Left ventricle myocardium inferior (tissue), 1 donor: Measurements from ENCODE around the gene BCO1. TPM values are rescaled to one million over a fixed set of nuclear protein-coding genes. Genes with fewer than 3 reads are reported as not detected.
"Not testable (repeated sequence)": the region's sequence is repeated elsewhere in the genome, so short reads cannot be mapped to it uniquely, and the experiment has no call there.

ENCODE experiments used
- DNase-seq: peaks from one replicate; pipeline ENCODE4 v3.0.0-alpha.2; 2020
- H3K27ac ChIP-seq: fragments of 200-600 bp; replicated peaks from 2 replicates; pipeline ENCODE4 v1.8.0; 2021
- H3K27me3 ChIP-seq: fragments of 200-600 bp; 2 replicates; pipeline ENCODE4 v1.8.0; 2021; ENCODE audit warnings: low read depth
- H3K36me3 ChIP-seq: fragments of 200-600 bp; 2 replicates; pipeline ENCODE4 v1.8.0; 2021
- H3K4me1 ChIP-seq: fragments of 200-600 bp; 2 replicates; pipeline ENCODE4 v1.8.0; 2021
- H3K4me3 ChIP-seq: fragments of 200-600 bp; 2 replicates; pipeline ENCODE4 v1.8.0; 2021; ENCODE audit warnings: mild to moderate bottlenecking, moderate library complexity
- H3K9me3 ChIP-seq: fragments of 200-600 bp; replicated peaks from 2 replicates; pipeline ENCODE4 v1.8.0; 2021
- CTCF ChIP-seq: fragments of 200-600 bp; IDR thresholded peaks from 2 replicates; pipeline ENCODE4 v1.8.0; 2021; ENCODE audit warnings: antibody characterized with exemption, mild to moderate bottlenecking, borderline replicate concordance
- intact Hi-C: fragments of 100-400 bp; cut with micrococcal nuclease; formaldehyde crosslinking; loops from one replicate; pipeline ENCODE4 v1.11.0; 2022
- total RNA-seq: library from RNA; stranded (reverse); fragmentation: NEBNext Ultra II Directional; extraction: Animal tissue kit (Norgen Biotek cat#: 25700); gene quantifications from one replicate; pipeline ENCODE4 v1.2.1, GENCODE V29; 2021
- donor health status: DM: no; HTN: yes; CAD: no; lungs with severe emphysema.

BCO1 gene
- total RNA-seq, 1 donor from 2014 or later, result not detected

DNA sequence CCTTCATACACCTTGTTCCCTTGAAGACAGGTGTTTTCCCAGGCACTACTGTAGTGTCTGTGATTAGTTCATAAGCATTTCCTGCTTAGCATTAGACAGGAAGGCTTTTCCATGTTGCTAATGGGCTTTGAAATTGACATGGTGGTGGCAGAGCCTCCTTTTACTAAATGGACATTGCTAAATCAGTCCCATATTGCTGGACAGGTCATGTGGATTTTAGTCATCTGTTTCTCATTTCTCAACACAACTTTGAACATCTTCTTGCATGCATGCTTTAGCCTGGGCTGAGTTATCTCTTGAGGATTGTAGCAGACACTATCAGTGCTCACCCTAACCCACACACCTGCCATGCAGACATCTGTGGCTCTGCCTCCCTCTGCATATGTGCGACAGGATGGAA is 13.7 kb upstream of the BCO1 start:
- Histone ChIP-seq H3K4me3 (no peak overlapping the region), H3K9me3 (no peaks in the 10 kb centered on the region), H3K36me3 (no peaks in the 10 kb centered on the region), H3K27me3 (peaks cover 2% of the 10 kb centered on the region), H3K27ac (no peak overlapping the region), H3K4me1 (peaks cover 14% of the 10 kb centered on the region)
- no peak for TF ChIP-seq CTCF
- intact Hi-C loops, result no loop called here
- DNase-seq, result no peak

DNA sequence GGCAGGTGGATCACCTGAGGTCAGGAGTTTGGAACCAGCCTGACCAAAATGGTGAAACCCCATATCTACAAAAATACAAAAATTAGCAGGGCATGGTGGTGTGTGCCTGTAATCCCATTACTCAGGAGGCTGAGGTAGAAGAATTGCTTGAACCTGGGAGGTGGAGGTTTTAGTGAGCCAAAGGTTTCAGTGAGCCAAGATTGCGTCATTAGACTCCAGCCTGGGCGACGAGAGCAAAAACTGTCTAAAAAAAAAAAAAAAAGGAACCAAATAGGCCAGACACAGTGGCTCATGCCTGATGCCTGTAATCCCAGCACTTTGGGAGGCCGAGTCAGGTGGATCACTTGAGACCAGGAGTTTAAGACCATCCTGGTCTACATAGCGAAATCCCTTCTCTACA is 12.8 kb upstream of the BCO1 start:
- peaks cover 14% of the 10 kb centered on the region for H3K4me1 ChIP-seq
- H3K27ac ChIP-seq, H3K27me3 ChIP-seq, intact Hi-C loops, H3K4me3 ChIP-seq, H3K9me3 ChIP-seq, DNase-seq, H3K36me3 ChIP-seq: not testable (repeated sequence)

DNA sequence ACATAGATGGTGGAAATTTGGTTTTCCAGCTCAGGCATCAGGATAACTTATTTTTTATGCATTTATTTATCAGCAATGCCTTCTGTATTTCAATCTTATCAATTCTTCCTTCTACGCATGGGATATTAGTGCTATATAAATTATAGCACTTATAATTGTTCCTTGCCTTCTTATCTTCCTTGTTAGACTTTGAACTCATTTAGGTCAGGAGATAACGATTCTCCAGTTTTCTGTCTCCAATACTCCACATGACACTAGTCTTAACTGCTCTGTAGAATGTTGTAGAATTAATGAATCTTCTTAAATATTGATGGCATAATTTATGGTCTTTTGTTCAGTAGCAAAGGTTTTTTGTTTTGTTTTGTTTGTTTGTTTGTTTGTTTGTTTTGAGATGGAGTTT is 10.7 kb upstream of the BCO1 start:
- Histone ChIP-seq H3K36me3 (no peaks in the 10 kb centered on the region), H3K4me1 (peaks cover 9% of the 10 kb centered on the region), H3K27ac (no peak overlapping the region), H3K4me3 (no peak overlapping the region), H3K27me3 (no peaks in the 10 kb centered on the region), H3K9me3 (no peaks in the 10 kb centered on the region)
- no peak for DNase-seq
- TF ChIP-seq CTCF, result no peak
- intact Hi-C loops, result no loop called here

DNA sequence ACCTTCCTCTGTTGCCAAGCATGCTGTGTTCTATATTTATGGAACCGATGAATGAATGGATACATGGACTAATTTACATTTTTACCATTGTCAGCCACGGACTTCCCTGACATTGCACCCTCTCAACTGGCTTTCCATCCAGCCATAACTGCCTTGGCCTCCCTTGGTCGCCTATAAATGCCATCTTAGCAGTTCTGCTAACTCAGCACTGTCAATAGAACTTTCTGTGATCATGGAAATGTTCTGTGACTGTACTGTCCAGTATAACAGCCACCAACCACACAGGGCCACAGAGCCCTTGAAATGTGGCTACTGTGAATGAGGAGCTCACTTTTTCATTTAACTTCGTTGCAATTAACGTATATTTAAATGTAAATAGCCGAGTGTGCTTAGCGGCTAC is 8.7 kb upstream of the BCO1 start:
- Histone ChIP-seq H3K9me3 (no peaks in the 10 kb centered on the region), H3K27ac (no peak overlapping the region), H3K4me3 (no peak overlapping the region), H3K36me3 (no peaks in the 10 kb centered on the region), H3K27me3 (no peaks in the 10 kb centered on the region), H3K4me1 (no peaks in the 10 kb centered on the region)
- TF ChIP-seq CTCF, result no peak
- intact Hi-C loops, result no loop called here
- DNase-seq, result no peak

- DNase-seq, result no peak
- no peaks in the 10 kb centered on the region for H3K27me3 ChIP-seq
- H3K9me3 ChIP-seq, result no peaks in the 10 kb centered on the region
- H3K27ac ChIP-seq, result no peak overlapping the region
- H3K4me1 ChIP-seq, result no peaks in the 10 kb centered on the region
- intact Hi-C loops, result no loop called here
- H3K4me3 ChIP-seq, result no peak overlapping the region
- TF ChIP-seq CTCF, result no peak
- no peaks in the 10 kb centered on the region for H3K36me3 ChIP-seq
Measured at GRCh38 chr16:81231014-81231413, 7.5 kb upstream of the BCO1 start.

GRCh38 chr16:81232740-81233367 is 5.6 kb upstream of the BCO1 start:
- intact Hi-C loops, result no loop called here
- TF ChIP-seq CTCF, result no peak
- no peak for DNase-seq
- H3K36me3 ChIP-seq, result no peaks in the 10 kb centered on the region
- H3K27me3 ChIP-seq, result no peaks in the 10 kb centered on the region
- H3K4me3 ChIP-seq, result no peak overlapping the region
- H3K9me3 ChIP-seq, result no peaks in the 10 kb centered on the region
- no peak overlapping the region for H3K27ac ChIP-seq
- peaks cover 4% of the 10 kb centered on the region for H3K4me1 ChIP-seq
